ENCODE data around the gene LHFPL2.
"Not testable (repeated sequence)": the region's sequence is repeated elsewhere in the genome, so short reads cannot be mapped to it uniquely, and the experiment has no call there.

The LHFPL2 gene

DNA sequence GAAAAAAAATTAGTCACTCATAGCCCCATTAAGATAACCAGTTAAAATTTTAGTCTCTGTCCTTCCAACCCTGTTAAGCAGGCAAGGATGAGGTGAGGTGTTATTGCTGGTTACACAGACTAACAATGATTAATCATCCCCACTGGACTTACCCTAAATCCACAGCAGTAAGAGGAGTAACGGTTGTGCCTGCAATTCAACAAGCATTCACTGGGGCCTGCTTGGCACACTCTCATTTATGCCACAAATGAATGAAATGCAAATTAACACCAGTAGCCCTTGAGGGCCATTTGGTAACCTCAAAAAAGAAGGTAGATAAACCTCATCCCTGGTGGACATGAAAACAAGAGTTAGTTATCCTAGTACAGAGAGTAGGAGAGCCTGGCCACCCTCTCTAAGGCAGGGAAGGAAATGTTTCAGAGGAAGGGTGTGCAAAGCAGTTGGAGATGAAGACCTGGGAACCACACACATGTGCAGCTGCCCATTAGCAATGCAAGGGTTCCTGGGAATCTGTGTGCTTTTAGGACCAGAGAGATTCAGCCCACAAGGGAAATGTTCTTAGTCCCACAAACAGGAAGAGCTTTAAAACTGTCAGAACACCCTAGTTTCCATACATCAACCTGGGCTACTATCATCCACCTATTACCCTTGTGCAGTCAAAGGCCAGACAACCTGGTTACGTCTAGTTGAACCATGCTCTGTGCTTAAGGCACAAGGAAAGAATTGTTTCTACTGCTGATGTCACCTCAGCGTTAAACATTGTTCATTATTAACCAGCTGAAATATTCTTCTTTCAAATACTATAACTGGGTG lies 7.7 kb downstream of the LHFPL2 start:
- no peak for DNase-seq (ENCODE audit: low spot score)

DNA sequence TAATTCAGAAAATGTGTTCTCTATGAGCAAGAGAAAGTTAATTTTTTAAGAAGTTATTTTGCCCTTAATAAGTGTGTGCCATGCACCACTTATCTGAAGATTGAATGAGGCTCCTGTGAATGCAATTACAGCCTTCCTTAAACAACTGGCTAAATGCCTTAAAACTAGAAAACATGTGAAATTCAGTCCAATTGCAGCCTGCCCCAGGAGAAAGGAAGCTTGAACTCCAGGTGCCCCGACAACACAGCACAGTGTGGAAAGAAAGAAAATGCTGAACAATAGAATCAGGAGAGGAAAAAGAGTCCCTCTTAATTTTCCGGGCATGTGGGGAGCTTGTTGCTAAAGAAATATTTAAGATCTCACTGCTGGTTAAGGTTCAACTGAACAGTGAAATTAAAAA lies 8.8 kb downstream of the LHFPL2 start:
- no peak for DNase-seq (ENCODE audit: low spot score)

DNA sequence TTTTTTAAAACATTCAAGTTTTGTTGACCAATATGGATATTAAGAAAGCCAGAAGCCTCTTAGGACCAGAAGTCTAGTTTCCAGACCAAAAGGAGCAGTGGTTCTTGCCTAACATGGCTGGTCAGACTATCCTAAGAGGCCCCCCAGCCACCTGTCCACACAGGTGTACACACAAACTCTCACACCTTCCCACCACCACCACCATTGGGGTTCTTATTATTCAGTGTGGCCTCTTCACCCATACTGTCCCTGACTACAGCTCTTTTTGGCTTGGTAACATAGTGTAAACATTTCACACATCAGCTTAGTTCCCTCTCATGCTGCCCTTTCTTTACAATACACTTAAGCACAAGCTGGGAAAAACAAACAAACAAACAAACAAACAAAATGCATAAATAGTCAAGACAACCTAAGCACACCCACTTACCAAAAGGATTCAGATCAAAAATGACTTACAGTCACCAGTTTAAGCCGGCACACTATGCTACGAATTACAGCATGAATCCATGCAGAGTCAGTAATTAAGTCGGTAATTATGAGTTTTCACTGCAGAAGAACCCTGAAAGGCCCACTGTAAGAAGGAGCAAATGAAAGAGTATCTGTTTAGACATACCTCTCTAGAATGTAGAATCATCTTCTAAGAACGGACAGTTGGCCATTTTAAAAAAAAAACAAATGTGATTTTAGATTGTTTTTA lies 9.5 kb downstream of the LHFPL2 start:
- no peak for DNase-seq (ENCODE audit: low spot score)

DNA sequence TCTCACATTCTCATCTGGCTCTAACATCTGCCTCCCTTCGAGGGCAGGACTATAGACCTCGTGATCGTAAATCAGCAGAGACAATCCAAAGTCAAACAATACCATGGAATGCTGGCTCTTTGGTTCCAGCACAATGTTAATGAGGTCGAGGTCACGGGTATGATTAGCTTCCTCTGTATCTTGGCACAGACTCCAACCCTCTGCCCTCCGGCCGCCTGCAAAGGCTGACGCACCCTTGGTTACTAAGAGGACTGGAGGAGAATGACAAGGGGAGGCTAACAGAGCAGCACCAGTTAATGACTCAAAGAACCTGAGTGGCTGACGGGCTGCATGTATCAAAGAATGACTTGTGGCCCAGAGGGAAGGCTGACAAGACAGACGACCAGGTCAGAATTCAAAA lies 10.1 kb downstream of the LHFPL2 start:
- DNase-seq (ENCODE audit: low spot score) = no peak

DNA sequence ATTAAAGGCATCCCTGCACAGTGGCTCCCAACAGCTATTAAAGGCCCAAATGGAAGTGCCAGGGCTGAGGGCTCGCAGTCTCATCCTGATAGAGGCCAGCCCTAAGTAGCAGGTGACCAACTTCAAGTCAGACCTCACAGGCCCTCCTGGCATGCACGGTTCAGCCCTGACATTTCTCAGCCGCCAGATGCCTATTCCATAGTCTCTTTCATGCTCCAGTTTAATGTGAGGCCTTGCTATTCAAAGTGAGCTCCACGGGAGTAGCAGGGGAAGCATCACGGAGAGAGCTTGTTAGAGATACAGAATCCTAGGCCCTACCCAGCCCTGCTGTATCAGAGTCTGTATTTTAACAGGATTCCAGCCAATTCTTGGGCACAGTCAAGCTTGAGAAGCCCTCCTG lies 11.1 kb downstream of the LHFPL2 start:
- DNase-seq (ENCODE audit: low spot score) = no peak

- no peak for DNase-seq (ENCODE audit: low spot score)
Observed at GRCh38 chr5:78636682-78637081, 11.9 kb downstream of the LHFPL2 start.

DNA sequence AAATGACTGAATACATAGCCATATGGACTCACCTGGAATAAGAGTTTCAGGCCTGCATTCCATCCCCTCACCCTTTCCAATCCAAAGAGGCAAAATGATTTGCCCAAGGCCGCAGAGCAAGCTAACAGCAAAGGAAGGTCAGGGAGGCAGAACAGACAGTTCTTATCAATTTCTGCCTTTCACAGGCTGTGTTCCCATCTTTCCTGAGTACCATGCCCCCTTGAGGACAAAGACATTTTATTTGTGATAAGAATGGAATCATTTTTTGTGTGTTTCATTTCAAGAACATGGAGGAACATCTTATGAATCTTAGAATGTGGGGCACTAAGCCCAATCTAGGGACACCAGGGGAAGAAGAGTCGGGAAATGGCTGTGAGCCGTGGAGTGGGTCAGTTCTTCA lies 13.9 kb downstream of the LHFPL2 start:
- no peak for DNase-seq (ENCODE audit: low spot score)

DNA sequence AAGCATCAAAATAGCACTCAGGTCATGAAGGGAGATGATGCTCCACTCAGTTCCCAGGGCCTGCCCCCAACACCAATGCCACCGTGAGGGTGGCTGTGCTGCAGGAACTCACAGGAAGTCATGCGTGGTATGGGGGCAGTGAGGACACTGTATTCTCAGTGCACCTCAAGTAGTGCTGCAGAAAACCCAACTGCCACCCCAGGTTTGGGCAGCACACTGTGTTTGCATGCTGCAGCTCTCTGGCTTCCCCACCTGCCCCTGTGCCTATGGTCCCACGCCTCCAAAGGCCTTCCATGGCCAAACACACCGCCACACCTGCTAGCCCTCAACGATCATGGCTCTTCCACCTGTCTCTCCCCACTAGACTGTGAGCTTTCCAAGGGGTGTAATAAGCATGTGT lies 14.3 kb downstream of the LHFPL2 start:
- DNase-seq (ENCODE audit: low spot score) = no peak

GRCh38 chr5:78633700-78634099 lies 14.9 kb downstream of the LHFPL2 start:
- DNase-seq (ENCODE audit: low spot score) = no peak

GRCh38 chr5:78632467-78632866 lies 16.1 kb downstream of the LHFPL2 start:
- DNase-seq (ENCODE audit: low spot score) = no peak

DNA sequence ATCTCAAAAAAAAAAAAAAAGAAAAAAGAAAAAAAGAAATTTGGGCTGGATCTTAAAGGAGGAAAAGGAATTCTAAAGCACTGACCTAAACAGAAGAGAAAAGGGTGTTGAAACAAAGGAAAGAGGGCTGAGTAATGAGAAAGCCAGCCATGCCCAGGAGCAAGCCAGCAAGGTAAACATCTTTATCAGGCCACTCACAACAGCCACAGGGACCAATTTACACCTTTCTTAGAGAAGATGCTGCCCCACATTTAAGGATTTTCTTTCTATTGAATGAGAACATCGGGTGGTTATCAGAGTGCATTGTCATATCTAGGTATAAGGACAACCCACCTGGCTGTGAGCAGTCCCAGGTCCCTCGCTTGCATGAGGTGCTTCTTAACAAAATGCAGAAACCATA lies 16.6 kb downstream of the LHFPL2 start:
- DNase-seq (ENCODE audit: low spot score) = no peak

DNA sequence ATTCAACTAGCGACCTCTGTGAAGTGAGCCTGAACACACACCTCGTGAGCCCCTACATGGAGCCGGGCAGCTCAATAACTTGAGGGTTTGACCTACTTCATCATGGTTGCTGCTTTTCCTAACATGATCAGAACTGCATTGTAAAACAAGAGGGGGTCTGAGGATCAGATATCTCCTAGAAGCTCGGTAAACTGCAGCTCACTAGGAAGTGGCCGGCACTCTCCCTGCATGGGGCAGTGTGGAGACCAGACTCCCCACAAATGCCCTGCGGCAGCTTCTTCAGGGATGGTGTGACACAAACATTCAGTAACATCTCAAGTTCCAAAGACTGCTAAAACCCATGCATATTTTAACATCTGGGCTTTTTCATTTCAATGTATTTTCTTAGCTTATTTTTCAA lies 18.5 kb downstream of the LHFPL2 start:
- no peak for DNase-seq (ENCODE audit: low spot score)

GRCh38 chr5:78629624-78630023 lies 18.9 kb downstream of the LHFPL2 start:
- DNase-seq (ENCODE audit: low spot score) = no peak

- DNase-seq (ENCODE audit: low spot score) = no peak
Observed at GRCh38 chr5:78628270-78628992, 20.1 kb downstream of the LHFPL2 start.

DNA sequence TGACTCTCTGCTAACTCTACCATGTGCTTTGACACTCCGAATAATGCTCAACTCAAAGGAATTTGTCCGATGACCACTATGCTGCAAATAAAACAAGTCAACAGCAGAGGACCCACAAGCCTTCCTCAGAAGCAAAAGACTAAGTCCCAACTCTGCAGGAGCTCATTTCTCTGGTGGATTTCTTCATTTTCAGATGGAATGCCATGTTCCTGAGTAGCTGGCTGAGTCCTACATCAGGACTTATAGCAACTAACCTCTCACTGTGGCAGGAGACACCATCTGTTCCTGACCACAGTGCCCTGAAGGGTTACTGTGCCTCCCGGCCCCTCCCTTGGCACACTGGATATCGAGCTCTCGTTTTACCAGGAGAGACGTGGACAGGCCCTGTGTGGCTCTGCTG lies 20.8 kb downstream of the LHFPL2 start:
- no peak for DNase-seq (ENCODE audit: low spot score)

- no peak for DNase-seq (ENCODE audit: low spot score)
Observed at GRCh38 chr5:78627175-78627574, 21.4 kb downstream of the LHFPL2 start.

DNA sequence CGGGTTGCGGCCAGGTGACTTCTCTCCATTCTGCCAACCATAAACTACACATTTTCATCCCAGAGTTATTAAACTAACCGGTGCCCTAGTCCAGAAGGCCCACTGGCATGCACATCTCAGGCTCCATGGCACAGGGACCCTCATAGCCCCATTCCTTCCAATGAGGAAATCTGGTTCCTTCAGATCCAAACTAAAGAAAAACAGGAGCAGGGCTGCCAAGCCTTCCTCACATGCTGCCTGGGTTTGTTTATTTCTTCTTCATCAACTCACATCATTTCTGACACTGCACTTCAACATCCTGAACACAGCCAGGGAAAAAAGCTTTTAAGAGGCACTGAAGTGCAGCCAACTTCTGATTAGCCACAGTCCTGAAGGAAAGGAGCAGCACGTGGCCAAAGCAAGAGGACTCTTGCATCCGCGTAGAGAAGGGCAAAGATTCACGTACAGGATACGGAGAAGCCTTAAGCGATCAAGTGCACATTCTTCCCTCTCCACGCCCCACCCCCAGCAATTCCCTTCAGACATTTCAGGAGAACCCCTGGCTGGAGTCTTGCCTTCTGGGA lies 22.5 kb downstream of the LHFPL2 start:
- DNase-seq (ENCODE audit: low spot score) = no peak

DNA sequence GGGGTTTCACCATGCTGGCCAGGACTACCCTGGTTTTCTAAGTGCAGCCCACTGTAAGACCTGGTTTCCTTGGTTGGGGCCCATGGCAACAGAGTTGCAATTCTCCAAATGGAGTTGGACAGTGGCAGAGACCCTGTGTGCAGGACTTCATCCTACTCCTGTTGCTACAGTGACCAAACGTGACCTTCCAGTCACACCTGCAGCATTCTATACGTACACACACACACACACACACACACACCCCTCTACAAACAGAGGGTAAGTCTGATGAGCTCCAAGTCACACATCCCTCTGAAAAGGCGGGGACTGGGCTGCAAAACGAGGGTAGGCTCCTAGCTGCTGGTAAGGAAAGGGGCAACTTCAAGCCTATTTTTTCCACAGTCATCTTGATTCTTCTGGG lies 23.6 kb downstream of the LHFPL2 start:
- no peak for DNase-seq (ENCODE audit: low spot score)

- no peak for DNase-seq (ENCODE audit: low spot score)
Observed at GRCh38 chr5:78624011-78624541, 24.5 kb downstream of the LHFPL2 start.

DNA sequence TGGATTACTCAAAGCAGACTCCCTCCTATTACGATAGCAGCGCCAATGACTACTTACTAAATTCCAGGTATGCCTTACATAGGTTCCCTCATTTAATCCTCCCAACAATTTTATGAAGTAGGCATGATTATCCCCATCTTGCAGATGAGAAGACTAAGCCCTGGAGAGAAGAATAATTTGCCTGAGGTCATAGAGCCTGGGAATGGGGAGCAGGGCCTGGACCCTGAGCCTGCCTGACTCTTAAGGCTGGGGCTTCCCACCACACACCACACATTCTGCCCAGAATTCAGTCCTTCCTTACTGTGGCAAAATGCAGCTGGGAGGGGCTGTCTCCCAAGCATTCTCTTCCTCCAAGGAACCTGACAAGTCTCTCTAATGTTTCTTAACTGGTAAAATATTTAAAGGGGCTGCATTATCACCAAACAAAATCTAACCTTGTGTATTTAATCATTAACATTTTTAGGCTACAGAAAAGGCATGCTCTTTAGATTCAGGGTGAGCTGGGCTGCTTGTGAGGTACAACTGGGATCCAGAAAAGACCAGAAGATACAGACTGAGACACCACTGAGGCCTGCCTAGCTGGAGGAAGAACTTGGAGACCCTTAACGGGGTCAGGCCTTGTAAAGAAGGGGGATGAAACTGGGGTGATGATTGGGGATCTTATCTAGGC lies 26.1 kb downstream of the LHFPL2 start:
- no peak for DNase-seq (ENCODE audit: low spot score)

- DNase-seq (ENCODE audit: low spot score) = no peak
Observed at GRCh38 chr5:78621291-78621738, 27.3 kb downstream of the LHFPL2 start.

DNA sequence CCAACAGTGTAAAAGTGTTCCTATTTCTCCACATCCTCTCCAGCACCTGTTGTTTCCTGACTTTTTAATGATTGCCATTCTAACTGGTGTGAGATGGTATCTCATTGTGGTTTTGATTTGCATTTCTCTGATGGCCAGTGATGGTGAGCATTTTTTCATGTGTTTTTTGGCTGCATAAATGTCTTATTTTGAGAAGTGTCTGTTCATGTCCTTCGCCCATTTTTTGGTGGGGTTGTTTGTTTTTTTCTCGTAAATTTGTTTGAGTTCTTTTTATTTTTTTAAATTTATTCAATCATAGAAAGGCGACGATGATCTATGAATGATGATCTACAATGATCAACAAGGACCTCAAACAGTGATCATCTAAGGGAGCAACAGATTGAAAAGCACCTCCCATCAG lies 28.5 kb downstream of the LHFPL2 start:
- DNase-seq (ENCODE audit: low spot score) = not testable (repeated sequence)

Measured in activated CD4-positive, alpha-beta T cell treated with anti-CD3 and anti-CD28 coated beads, Interleukin-2, Interleukin-4, amounts not matched to agents 100 ng/mL and 50 ng/mL, durations not matched to agents 16 hours and 8 hours (primary cell).